CD4-positive, alpha-beta T cell treated with Interferon gamma for 1 hour (primary cell): ENCODE results near the gene MAB21L3.

Source experiments
- DNase-seq: peaks from one replicate; pipeline ENCODE4 v3.0.0-alpha.2; 2020

Gene MAB21L3

DNA sequence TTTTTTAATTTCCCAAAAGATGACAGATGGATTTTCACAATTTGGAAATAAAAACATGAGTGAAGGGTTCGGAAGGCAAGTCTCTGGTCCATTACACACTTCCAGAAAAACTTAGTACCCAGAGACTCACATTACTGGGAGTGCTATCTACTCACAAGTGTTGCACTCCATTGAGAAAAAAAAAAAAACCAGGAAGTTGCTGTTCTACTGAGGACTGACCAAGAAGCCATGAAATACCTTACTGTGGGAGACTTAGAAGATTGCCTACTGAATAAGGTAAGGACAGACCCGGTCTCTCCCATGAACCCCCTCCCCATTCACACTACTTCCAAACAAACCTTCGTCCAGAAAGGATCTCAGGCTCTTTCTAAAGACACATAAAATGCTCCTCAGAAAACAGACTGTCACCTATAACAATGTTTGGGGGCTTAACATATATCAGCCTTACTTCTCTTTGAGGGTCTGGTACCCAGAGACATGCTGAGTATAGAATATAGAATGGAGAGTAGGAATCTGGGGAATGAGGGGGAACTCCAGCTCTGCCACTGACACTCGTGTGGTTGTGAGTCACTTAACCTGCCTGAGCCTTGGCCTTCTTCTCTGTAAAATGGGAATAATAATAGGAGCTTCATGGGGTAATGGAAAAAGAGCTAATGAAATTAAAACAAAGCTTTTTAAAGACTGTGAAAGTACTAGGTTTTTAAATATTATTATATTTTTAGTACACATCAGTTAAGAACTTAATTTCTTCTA, 1.4 kb downstream of the MAB21L3 start:
- no peak for DNase-seq

DNA sequence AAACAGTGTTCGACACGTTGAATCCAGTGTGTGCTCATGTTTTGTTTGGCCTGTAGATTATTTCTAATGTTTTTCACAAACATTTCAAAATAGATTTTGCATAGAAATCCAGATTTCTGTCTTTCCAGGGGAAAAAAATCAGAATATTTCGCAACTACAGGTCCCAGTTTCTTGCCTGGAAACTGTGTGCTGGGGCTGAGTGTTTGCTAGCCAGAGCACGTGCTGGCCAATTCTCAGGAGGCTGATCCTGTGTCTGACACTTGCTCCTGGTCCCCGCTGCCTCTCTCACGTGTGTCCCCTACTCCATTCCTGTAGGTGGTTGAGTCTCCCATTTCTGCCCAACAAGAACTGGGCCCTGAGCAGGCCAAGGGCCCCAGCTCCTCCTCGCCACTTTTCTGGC, 2.4 kb downstream of the MAB21L3 start:
- no peak for DNase-seq

DNA sequence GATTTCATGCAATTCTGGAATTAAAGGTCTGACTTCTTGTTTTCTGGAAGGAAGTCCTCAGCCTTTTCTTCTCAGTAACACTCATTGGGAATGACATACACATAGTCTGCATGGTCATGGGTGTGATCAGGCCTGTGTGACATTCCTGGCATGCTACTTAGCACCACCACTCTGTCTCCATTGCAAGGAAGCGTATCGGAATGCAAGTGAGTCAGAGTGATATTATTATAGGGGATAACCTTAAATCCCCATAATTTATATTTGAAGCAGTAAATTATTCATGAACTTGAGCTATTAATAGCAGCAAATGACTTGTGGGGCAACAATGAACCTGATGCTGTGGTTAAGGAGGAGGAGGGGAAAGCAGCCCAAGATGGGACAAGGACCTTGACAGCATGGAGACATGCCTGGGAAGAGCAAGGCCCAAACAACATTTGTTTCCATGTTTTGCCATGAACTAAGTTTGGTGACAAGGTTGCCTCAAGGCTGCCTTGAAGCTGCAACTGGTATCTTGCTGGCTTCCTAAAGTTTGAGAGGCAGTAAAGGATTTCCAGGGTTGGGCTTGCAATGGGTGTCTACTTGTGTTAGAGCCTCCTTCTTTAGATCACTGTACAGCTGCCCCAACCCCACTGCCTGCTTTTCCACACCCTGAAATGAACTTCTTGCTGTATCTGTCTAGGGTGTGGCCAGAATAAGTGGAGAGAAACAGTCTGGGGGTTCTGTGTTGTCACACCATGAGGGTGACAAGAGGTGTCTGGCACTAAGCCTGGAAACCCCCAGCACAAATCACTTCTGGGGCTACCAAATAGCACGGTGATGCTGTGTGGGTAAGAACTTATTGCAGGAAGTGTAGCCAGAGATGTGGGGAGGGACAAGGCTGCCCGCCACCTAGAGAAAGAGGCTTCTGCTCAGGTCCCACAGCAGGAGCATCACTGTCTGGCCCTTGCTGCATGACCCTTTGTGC, 4.6 kb downstream of the MAB21L3 start:
- no peak for DNase-seq

DNA sequence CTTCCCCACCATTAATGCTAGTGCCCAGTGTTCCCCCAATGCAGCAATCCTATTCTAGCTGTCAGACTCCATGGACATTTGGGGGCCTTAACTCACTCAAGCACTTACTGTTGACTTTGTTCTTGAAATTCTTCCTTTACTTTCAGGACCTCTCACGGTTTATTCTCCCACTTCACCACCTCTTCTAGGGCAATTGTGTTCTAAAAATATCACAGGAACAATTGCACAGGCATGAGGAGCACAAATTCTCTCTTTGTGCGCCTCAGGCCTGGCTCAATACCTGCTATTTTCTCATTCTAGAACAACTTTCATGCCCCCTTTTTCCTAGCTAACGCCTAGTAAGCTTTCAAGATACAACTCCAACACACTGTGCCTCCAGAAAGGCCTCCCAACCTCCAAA, 7.3 kb downstream of the MAB21L3 start:
- DNase-seq: no peak

DNA sequence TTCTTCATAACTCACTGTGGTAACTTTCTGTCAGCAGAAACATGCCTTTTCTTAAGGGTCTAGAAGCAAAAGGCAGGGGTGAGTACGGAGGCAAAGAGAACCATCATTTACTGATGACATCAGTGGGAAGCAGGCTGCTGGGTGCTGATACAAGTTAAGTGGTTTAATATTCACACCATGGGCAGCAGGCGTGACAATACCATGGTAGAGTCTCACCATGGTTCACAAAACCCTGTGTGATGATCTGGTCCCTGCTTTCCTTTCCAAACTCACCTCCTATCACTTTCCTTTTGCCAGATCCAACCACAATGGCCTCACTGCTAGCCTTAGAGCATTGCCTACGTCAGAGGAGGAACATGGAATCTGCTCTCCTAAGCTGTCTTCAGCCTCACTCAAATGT, 8.7 kb downstream of the MAB21L3 start:
- no peak for DNase-seq

DNA sequence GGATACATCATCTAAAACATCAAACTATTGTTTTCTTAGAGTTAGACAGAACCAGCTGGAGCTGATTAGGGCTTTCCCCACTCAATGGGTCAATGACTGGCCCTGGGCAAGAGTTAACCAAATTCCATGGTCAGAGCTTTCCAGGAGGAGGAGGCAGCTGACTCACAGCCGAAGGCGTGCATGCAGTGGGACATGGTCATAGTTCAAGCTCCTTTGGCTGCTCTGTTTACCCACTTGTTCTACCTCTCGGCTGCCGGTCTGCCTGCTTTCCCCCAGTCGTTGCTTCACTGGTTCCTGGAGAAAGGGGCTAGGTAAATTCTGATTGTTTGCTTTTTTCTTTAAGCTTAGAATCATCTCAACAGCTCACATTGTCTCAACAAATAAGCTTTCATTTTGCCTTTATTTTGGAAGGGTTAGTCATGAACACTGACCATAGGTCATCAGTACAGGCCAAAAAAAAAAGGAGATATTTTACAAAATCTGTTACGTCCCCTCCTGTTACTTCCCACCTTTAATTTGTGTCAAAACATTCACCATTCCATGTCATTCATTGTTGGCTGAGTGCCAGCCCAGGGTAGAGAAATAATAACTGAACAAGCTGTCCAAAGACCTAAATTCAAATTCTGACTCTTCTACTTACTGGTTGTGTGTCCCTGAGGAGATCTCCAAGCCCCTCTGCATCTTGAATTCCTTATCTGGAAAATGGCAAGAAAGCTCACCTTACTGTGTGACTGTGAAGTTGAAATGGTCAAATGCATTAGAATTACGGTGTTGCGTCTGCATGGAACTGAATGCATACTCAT, 12.0 kb downstream of the MAB21L3 start:
- DNase-seq: no peak

DNA sequence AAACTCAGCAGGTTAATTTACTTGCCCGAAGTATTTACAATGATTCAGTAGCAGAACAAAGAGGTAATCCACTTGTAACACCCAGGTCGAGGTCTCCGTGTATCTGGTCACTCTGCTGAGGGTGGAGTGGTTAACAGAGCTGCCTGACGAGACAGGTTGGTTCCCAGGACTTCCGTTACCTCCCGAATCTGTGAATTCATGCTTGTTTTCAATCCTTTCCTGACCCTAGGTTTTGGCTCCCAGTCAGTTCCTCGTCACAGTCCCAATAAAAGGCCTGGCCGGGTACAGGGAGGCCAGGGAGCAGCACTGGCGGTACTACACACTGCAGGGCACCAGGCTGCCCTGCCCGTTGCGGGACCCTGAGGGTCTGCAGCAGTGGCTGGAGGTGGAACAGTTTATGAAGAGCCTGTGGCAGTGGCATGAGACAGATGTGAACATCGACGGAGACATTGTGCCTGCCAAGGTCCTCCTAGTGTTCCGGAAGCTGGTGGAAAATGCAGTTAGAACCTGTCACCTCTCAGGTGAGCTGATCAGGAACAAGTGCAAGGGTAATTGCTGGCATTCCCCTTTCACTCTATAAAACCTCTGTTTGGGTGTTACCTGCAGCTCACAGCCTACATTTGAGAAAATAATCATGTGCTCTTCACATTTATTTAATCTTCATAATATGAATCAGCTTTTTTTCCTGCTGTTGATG, 12.8 kb downstream of the MAB21L3 start:
- no peak for DNase-seq

DNA sequence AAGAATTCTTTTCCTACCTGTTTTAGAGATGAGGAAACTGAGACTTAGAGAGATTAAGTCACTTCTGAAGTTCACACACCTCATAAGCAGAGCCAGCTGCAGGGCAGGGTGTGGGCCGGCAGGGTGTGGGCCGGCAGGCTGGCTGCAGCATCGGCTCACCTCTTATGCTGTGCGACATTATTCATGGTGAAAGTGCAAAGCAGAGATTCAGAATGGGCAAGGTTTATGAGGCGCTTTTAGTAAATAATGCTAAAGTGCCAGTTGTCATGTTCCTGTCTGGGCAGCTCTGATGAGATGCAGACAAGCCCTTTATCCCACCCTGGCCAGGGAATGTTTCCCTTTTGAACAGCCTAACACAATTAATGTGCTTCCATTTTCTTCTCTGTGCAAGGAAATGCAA, 14.6 kb downstream of the MAB21L3 start:
- DNase-seq: no peak

DNA sequence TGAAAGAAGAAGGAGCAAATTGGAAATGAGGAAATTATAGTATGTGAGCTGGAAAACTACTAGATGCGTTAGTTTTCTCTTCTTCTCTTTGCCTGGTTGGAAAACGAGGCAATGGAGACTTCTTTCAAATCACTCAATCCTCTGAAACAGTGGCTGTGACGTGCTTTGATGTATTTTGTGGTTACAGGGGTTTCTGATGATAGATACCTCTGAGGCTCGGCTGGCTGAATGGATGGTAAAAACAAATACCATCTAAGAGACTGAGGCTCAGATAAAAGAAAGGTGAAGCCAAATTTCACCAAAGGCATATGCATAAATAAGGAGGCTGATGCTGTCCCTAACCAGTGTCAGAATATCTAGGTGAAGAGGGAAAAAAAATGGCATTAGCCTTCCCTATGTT, 15.1 kb downstream of the MAB21L3 start:
- DNase-seq: no peak

DNA sequence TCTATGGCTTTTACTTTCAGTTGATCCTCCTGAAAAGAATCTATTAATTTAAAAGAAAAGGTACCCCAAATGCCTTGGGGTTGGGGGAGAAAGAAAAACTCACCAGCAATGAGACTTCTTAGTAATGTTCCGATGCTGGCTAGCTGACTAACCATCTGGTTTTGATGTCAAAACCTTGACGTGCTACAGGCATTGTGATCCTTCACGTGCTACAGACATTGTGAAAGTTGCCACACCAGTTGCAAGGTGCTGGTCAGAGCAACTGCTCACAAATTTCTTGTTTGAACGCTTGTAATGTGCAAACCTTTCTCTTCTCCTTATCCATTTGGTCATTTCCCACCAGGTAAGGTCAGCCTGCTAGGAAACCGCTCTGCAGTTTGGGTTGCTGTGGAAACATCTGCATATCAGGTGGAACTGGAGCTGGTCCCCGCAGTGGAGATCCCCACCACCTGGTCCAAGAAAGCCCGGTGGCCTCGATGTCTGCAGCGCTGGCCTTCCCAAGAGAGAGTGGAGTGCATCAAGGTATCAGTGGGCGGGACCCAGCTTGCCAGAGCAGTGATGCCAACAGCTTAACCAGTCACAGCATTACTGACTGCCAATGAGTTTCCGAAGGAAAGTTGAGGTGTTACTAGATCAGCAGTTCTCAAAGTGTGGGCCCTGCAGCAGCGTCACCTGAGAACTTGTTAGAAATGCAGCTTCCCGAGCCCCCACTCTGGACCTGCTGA, 16.1 kb downstream of the MAB21L3 start:
- no peak for DNase-seq

DNA sequence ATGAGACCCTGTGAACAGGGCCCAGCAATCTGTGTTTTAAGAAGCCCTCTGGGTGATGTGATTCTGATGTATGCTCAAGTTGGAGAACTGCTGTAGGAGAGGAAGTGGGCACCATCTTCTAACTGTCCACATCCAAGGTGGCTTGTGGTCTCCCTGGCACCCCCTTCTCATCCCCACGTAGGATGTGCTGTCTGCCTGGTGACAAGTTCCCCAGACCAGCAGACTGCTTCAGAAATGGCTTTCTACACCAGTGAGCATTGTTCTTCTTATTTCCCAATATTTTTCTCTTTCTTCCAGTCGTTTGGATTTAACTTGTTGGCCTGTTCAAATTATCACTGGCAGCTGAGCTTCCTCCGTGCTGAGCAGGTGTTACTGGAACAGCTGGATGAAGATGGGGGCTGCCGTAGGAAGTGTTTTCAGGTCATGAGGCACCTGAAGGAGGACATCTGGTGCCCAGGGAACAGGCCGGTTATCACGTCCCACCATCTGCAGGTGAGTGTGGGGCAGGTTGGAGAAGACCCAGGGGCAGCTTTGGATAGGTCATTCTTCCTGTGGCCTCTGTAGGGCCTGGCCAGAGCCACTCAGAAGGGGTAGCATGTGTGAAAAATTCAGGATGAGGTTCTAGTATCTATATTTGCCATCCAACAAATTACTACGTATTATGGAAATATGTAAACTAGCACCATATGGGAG, 16.8 kb downstream of the MAB21L3 start:
- DNase-seq: no peak

DNA sequence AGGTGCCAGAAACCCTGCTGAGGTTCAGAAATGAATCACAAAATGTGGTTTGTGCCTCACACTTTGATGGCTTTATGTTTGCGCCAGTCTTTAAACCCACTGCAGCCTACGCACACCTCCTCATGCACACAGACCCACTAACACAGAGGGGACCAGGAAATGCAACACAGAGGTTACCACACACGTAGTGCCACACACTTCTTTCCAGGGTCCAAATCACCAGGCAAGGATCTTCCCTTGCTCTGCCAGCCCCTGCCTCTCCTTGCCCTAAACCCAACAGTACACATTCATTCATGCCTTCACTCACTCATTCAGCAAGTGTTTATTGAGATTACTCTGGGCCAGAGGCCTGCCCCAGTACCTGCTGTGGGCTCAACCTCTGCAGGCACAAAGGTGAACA, 17.5 kb downstream of the MAB21L3 start:
- DNase-seq: no peak

DNA sequence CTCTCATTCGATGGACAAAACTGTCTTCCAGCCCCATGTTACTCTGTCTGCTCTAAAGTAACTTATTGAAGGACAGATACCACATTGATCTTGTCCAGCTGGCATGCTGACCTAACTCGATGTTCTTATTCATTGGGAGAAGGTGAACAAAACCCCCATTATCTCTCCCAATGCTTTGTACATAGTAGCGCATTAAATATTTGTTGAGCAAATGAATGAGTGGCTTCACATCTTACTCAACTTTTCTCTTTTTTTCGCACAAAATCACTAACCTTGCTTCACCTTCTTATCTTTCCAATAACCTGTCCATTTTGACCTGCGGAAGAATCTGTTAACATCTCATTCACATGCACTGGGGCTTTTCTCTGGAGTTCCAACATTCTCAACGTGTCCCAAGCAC, 18.3 kb downstream of the MAB21L3 start:
- no peak for DNase-seq

DNA sequence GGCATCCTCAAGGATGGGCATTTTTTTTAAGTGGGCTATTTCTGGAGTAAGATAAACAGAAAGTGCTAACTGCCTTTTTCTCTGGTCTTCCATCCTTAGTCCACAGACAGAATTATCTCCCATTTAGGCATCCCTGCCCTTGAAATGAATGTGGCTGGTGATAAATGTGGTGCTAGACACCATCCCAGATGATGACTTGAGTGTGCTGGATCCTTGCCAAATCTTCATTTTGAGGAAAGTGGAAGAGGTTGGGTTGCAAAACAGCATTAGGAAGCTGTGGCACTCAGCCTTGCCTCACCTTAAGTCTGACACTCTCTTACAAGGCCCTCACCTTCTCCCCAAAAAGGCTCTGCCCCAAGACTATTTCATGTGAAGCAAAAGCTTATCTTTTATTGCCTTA, 19.2 kb downstream of the MAB21L3 start:
- DNase-seq: no peak

DNA sequence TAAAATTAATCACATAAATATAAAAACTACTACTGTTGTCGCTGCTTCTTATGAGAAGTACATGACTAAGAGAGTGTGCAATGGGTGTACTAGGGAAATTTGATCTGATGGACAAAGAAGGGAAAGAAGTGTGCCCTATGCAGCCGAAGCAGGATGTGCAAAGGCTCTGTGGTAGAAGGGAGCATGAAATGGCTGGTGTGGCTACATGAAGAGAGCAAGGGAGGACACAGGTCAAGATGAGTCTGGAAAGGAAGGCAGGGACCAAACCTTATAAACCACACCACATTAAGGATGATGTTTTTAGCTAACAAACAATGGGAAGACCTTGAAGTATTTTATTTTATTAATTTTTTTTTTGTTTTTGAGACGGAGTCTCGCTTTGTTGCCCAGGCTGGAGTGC, 20.0 kb downstream of the MAB21L3 start:
- no peak for DNase-seq

DNA sequence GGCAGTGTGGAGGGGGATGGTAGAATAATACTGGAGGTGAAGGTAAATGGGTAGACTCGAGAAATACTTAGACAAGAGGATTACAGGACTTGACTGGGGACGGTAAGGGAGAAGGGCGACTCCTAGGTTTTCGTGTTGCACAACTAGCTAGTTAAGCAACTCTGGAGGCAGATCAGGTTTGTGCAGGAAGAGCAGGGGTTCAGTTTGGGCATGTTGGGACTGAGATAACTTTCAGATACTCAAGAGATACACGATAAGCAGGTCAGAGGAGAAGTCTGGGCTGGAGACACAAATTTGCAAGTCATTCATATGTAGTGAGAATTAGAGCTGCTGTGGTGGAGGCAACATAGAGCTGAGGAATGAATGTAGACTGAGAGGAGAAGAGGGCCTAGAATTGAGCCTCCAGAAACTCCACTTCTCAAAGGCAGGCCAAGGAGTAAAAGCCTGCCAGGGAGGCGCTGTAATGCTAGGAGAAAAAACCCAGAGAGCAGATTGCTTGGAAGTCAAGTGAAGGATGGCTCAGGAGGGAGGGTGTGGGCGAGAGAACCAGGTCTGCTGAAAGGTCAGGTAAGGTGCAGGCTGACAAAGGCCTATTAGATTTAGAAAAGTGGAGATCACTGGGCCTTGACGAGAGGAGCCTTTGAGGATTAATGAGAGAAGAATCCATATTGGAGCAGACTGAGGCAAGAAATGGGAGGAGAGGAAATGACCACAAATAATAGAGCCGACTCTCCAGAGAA, 20.8 kb downstream of the MAB21L3 start:
- DNase-seq: no peak

DNA sequence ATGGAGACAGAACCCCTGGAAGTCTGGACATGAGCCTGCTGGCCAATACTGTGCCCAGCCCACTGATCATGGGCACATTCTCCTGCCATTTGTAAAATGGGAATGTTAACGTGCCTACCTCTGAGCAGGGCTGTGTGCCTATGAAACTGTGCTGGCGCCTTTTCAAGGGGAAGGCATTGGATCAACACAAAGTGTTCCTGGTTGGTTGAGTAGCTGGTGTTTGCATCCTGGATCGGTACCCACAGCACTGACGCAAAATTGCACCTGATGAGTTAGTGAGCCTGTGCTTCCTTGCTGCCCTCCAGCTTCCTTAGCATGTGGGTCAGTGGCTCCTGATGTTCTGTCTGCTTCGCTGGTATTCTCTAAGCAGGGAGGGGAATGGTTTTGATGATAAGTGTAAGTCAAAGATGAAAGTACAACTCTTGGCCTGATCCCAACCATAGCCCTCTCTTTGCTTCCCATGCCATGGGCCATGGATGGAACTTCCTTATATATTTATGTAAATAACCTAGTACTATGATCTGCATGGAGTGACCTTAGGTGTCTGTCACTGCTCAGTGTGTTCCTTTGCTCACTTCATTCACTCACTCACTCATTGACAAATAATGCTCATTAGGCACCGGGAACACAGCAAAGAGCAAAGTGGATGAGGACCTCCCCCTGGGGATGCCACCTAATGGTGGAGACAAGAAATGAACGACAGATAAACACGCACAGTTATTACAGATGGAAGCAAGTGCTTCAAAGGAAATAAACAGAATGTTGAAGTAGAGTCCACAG, 22.7 kb downstream of the MAB21L3 start:
- DNase-seq: no peak

DNA sequence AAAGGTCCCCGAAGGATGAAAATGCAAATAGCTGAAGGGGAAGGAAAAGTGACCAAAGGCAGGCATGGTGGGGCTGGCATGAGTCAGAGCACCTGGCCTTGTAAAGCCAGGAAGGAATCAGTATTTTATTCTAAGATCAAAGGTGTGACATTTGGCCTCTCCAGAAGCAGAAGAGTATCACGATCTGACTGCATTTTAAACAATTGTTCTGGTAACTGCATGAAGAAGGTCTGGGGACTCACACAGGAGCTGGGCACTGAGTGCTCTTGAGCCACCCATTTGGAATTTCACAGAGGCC, 23.2 kb downstream of the MAB21L3 start:
- no peak for DNase-seq

DNA sequence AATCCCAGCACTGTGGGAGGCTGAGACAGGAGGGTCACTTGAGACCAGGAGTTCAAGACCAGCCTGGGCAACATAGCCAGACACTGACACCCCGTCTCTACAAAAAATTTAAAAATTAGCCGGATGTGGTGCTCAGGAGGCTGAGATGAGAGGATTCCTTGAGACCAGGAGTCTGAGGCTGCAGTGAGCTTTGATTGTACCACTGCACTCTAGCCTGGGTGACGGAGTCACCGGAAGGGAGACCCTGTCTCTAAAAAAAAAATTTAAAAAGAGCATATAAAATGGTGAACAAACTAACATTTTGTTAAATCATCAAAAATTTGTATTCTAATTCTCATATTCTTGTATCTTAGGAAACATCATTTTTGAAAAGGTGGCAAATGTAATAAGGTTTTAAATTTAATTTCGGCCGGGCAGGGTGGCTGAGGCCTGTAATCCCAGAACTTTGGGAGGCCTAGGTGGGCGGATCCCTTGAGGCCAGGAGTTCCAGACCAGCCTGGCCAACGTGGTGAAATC, 27.1 kb downstream of the MAB21L3 start:
- no peak for DNase-seq
